ENCODE results near the gene TES.

TES gene

DNA sequence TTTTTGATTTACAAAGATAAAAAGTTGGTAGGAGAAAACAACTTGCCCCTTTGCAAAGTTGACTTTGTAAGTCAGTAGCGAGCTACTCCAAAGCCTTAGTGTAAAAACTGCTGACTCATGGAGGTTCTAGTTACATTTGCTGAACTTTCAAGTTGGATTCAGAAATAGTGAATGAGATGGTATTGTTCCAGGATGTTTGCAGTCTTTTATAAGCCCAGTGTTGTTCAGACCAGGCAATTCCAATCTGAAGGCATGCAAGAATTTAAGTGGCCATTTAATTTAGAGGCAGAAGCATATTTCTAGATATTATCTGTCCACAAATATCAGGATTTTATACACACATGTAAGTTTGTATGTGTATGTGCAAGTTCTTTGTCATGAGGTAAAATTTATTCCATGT is 21.6 kb downstream of the TES start:
- Histone ChIP-seq H3K27ac (no peak overlapping the region), H3K9me3 (replicated peaks in 1 of 11) (no peaks in the 10 kb centered on the region), H3K9ac (no peak overlapping the region), H3K4me1 (peaks cover 0 to 32% (median 0%) of the 10 kb centered on the region in 10 experiments; a peak in 8 of 20 replicates), H4K20me1 (no peaks in the 10 kb centered on the region), H3K27me3 (no peaks in the 10 kb centered on the region), H3K4me3 (no peak overlapping the region), H3K4me2 (peak overlapping the region in 1 of 11 experiments; percentile 18; a peak in 2 of 22 replicates), H3K36me3 (no peaks in the 10 kb centered on the region)
- TF ChIP-seq Cebpa-rat (IDR thresholded peaks at IDR 0.05) = no peak

DNA sequence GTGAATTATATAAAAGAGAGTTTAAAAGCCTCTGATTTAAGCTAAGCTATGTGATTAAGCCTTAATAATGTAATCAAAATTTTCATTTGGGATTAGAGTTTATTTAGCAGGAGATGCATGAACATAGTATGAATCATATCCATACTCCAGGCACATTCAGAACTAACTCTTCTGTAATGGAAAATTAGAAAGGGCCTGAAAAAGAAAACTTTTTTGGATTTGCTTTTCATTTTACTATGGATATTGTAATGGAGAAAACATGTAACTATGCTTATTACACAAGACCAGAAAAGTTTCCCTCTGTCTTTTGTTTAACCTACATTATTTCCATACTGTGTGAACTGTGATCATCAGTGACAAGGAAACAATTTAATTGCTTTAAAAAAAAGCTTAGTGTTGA is 22.0 kb downstream of the TES start:
- H3K4me1 ChIP-seq = peaks cover 0 to 32% (median 0%) of the 10 kb centered on the region in 10 experiments; a peak in 8 of 20 replicates
- H3K27ac ChIP-seq = no peak overlapping the region
- H3K4me3 ChIP-seq = no peak overlapping the region
- no peaks in the 10 kb centered on the region for H3K36me3 ChIP-seq
- peak overlapping the region in 3 of 11 experiments; percentile 3 to 29 (median 8); a peak in 3 of 22 replicates for H3K4me2 ChIP-seq
- H4K20me1 ChIP-seq = no peaks in the 10 kb centered on the region
- H3K9ac ChIP-seq = no peak overlapping the region
- H3K9me3 ChIP-seq (replicated peaks in 1 of 11) = no peaks in the 10 kb centered on the region
- TF ChIP-seq Cebpa-rat (IDR thresholded peaks at IDR 0.05) = no peak
- H3K27me3 ChIP-seq = no peaks in the 10 kb centered on the region

DNA sequence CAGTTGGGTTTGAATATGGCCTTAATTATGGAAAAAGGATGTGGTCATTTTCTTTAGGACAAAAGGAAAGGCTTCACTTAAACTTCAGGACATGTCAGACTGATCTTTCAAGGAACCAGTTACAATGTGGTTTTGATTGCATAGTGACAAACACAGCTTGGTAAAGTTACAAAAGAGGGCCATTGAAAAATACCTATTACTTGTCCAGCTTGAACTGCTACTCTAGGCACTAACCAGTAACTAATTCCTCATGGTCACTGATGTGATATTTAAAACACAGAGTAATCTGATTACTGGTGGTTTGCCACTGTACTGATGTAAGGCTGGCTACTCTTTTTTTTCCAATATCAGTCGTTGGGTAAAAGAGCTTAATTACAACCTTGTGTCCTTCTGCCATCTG is 22.6 kb downstream of the TES start:
- no peak overlapping the region for H3K9ac ChIP-seq
- H3K27ac ChIP-seq = no peak overlapping the region
- peaks cover 0 to 32% (median 0%) of the 10 kb centered on the region in 10 experiments; a peak in 8 of 20 replicates for H3K4me1 ChIP-seq
- TF ChIP-seq Cebpa-rat (IDR thresholded peaks at IDR 0.05) = no peak
- no peaks in the 10 kb centered on the region for H4K20me1 ChIP-seq
- no peaks in the 10 kb centered on the region for H3K27me3 ChIP-seq
- H3K4me2 ChIP-seq = peak overlapping the region in 6 of 11 experiments; percentile 3 to 48 (median 13); a peak in 10 of 22 replicates
- no peaks in the 10 kb centered on the region for H3K36me3 ChIP-seq
- H3K4me3 ChIP-seq = no peak overlapping the region
- H3K9me3 ChIP-seq (replicated peaks in 1 of 11) = no peaks in the 10 kb centered on the region

DNA sequence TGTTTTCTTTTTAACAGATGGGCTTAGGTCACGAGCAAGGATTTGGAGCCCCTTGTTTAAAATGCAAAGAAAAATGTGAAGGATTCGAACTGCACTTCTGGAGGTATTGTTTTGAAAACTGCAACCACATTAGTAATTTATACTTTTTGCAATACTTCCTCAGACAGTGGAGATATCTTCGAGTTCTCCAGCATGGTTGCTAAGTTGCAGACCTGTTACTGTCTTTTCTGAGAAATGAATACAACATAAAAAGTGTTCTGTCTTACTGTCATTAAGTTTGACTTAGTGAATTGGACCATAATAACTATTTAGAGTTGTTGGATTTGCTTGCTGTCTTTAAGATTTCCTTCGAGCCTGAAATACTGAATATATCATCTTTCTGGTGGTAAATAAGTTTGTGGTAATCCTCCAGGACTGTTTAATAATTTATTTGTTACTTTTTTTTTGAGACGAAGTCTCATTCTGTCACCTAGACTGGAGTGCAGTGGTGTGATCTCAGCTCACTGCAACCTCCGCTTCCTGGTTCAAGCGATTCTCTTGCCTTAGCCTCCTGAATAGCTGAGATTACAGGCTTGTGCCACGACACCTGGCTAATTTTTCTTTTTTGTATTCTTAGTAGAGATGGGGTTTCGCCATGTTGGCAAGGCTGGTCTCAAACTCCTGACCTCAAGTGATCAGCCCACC is 24.3 kb downstream of the TES start:
- Histone ChIP-seq H3K27ac (no peak overlapping the region), H3K27me3 (no peaks in the 10 kb centered on the region), H3K4me1 (peaks cover 0 to 24% (median 0%) of the 10 kb centered on the region in 10 experiments; a peak in 8 of 20 replicates), H3K9ac (no peak overlapping the region), H3K4me3 (no peak overlapping the region), H3K4me2 (no peak overlapping the region), H3K36me3 (no peaks in the 10 kb centered on the region), H3K9me3 (replicated peaks in 1 of 11) (no peaks in the 10 kb centered on the region), H4K20me1 (no peaks in the 10 kb centered on the region)
- TF ChIP-seq Cebpa-rat (IDR thresholded peaks at IDR 0.05) = no peak

DNA sequence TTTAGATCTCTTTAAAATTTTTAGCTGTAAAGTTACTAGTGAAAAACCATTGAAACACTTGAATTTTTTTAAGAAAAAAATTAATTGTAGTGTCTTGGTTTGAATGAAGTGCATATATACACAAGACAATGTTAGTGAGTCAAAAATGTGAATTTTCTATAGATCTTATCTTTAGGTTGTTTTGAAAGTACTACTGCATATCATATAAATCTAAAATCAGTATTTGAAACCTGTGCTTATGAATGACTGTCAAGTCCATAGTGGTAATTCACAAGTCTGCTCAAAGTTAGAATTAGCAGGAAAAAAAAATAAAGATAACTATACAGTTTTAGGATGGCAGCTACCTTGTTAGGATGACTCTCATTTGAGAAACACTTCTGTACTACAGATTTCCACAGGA is 25.0 kb downstream of the TES start:
- H3K9ac ChIP-seq = no peak overlapping the region
- no peak for TF ChIP-seq Cebpa-rat (IDR thresholded peaks at IDR 0.05)
- H3K4me1 ChIP-seq = peaks cover 0 to 17% (median 0%) of the 10 kb centered on the region in 10 experiments; a peak in 7 of 20 replicates
- no peaks in the 10 kb centered on the region for H3K36me3 ChIP-seq
- no peak overlapping the region for H3K4me3 ChIP-seq
- no peaks in the 10 kb centered on the region for H3K27me3 ChIP-seq
- H3K9me3 ChIP-seq (replicated peaks in 1 of 11) = no peaks in the 10 kb centered on the region
- no peak overlapping the region for H3K27ac ChIP-seq
- H3K4me2 ChIP-seq = no peak overlapping the region
- no peaks in the 10 kb centered on the region for H4K20me1 ChIP-seq

DNA sequence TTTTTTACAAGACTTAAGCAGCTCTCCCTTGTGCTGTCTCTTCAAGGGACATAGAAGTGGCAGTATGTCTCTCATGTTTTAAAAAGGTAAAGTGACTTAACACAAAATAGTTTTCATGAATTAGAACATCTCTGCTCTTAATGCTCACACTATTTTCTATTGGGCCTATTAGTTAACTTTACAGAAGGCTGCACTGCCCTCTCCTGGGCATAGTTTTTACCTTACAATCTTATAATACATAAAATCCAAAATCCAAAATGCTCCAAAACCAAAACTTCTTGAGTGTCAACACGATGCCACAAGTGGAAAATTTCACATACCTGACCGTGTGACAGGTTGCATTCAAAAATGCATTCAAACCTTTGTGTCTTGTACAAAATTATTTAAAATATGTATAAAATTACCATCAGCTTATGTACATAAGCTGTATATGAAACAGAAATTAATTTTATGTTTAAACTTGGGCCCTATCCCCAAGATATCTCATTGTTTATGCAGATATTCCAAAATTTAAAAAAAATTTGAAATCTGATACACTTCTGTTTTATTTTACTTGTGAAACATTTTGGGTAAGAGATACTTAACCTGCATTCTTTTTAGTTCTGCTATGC is 25.8 kb downstream of the TES start:
- no peaks in the 10 kb centered on the region for H4K20me1 ChIP-seq
- H3K4me1 ChIP-seq = peaks cover 0 to 16% (median 0%) of the 10 kb centered on the region in 10 experiments; a peak in 7 of 20 replicates
- no peak overlapping the region for H3K4me2 ChIP-seq
- no peaks in the 10 kb centered on the region for H3K36me3 ChIP-seq
- H3K4me3 ChIP-seq = no peak overlapping the region
- no peak for TF ChIP-seq Cebpa-rat (IDR thresholded peaks at IDR 0.05)
- H3K9me3 ChIP-seq (replicated peaks in 1 of 11) = no peaks in the 10 kb centered on the region
- no peak overlapping the region for H3K27ac ChIP-seq
- H3K9ac ChIP-seq = no peak overlapping the region
- no peaks in the 10 kb centered on the region for H3K27me3 ChIP-seq

DNA sequence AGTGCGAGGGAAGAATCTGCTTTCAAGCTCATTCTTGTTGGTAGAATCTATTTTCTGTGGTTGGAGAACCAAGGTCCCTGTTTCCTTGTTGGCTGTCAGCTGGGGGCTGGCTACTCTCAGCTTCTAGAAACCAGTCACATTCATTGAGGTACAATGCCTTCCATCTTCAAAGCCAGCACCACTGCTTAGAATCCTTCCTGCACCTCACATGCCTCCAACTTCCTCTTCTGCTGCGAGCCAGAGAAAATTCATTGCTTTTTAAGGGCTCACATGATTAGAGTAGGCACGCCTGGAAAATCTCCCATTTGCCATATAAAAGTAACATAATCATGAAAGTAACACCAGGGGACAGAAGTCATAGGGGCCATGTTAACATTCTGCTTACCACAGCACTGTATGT is 28.7 kb downstream of the TES start:
- Histone ChIP-seq H3K4me3 (no peak overlapping the region), H3K9me3 (replicated peaks in 1 of 11) (peaks cover 0 to 5% (median 4%) of the 10 kb centered on the region in 11 experiments; a peak in 15 of 22 replicates), H3K27ac (no peak overlapping the region), H3K4me2 (no peak overlapping the region), H3K9ac (no peak overlapping the region), H3K27me3 (no peaks in the 10 kb centered on the region), H4K20me1 (no peaks in the 10 kb centered on the region), H3K4me1 (no peaks in the 10 kb centered on the region), H3K36me3 (no peaks in the 10 kb centered on the region)
- no peak for TF ChIP-seq Cebpa-rat (IDR thresholded peaks at IDR 0.05)

DNA sequence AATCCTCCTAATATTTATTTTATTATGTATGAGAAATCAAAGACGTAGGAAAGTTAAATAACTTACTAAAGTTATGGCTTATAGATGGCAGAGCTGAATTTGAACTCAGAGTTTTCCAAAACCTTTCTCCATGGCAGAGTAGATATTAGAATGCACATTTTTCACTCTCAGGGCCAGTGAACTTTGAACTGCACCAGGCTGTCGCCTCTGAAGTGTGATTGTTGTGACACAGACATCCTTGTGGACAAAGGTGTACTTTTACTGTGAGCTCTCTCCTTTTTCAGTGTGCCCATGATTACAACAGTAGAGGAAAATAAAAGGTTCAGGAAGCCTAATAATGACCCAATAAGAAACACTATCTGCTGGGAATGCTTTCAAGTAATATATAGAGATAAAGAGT is 29.1 kb downstream of the TES start:
- H3K27ac ChIP-seq = no peak overlapping the region
- H3K9me3 ChIP-seq (replicated peaks in 1 of 11) = peaks cover 3 to 9% (median 8%) of the 10 kb centered on the region in 11 experiments
- no peak for TF ChIP-seq Cebpa-rat (IDR thresholded peaks at IDR 0.05)
- H3K4me1 ChIP-seq = no peaks in the 10 kb centered on the region
- no peak overlapping the region for H3K4me3 ChIP-seq
- no peak overlapping the region for H3K4me2 ChIP-seq
- no peak overlapping the region for H3K9ac ChIP-seq
- no peaks in the 10 kb centered on the region for H4K20me1 ChIP-seq
- no peaks in the 10 kb centered on the region for H3K27me3 ChIP-seq
- peaks cover 0 to 1% (median 0%) of the 10 kb centered on the region in 11 experiments; a peak in 1 of 22 replicates for H3K36me3 ChIP-seq

DNA sequence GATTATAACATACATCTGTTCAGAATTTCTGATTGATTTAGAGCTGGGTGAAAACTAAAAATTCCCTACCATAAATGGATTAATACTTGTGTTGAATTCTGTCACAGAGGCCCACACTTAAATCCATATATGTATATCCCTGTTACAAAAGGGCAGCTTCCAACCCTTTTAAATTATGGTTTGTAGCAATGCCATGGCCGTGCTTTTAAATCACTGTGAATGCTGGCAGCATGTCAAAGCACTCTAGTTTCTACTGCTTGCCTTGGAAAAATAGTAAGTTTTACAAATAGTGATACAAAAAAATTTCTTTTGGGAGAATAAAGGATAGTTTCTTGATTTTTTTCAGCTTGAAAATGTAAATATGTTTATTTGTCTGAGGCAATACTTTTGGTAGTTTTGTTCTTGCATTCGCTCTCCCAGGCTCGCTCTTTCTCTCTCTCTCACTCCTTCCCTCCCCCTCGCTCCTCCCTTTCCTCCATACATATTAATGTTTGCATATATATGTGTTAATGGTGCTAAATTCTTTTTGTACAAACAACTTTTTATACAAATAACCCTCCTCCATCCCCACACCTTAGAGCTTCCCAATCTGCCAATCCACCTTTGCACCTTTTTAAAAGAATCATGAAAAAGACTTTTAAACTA is 29.8 kb downstream of the TES start:
- Histone ChIP-seq H3K4me3 (no peak overlapping the region), H3K36me3 (peaks cover 0 to 6% (median 0%) of the 10 kb centered on the region in 11 experiments; a peak in 1 of 22 replicates), H3K4me1 (no peaks in the 10 kb centered on the region), H3K9ac (no peak overlapping the region), H3K4me2 (no peak overlapping the region), H3K27ac (no peak overlapping the region), H3K9me3 (replicated peaks in 1 of 11) (peaks cover 10 to 16% (median 15%) of the 10 kb centered on the region in 11 experiments), H4K20me1 (no peaks in the 10 kb centered on the region), H3K27me3 (no peaks in the 10 kb centered on the region)
- no peak for TF ChIP-seq Cebpa-rat (IDR thresholded peaks at IDR 0.05)

All from BLaER1 treated with 17β-estradiol and CSF1 and Interleukin-3, amounts not matched to agents 10 nM and 100 nM (cell line).